Right cardiac atrium (tissue), 5 donors: ENCODE data around the gene CDKN1B. TPM values are rescaled to one million over a fixed set of nuclear protein-coding genes. Genes with fewer than 3 reads are reported as not detected.
A peak's percentile ranks its signal among the peaks of the same experiment; 100 is the strongest.
"Not testable (repeated sequence)": the region's sequence is repeated elsewhere in the genome, so short reads cannot be mapped to it uniquely, and the experiment has no call there.

Experiments used
- ATAC-seq, 2 donors: fragments of 200-7000 bp; cut with Tn5 transposase; one replicate each; pipeline versions ENCODE4 v1.8.0 to v1.9.1; 2020; ENCODE audit warnings: moderate library complexity in 2 of 2, mild to moderate bottlenecking in 1 of 2
- DNase-seq, 3 donors: peaks; one replicate each; pipeline ENCODE4 v3.0.0-alpha.2; 2020
- H3K27ac ChIP-seq: one replicate; pipeline ENCODE4 v1.5.1; 2013; ENCODE audit warnings: mild to moderate bottlenecking, low read length, control low read depth, moderate library complexity
- H3K27me3 ChIP-seq: one replicate; pipeline ENCODE4 v1.6.1; 2013; ENCODE audit not compliant: control insufficient read depth, insufficient read depth
- H3K4me1 ChIP-seq: one replicate; pipeline ENCODE4 v1.6.1; 2013; ENCODE audit warnings: low read length; ENCODE audit not compliant: control insufficient read depth, insufficient read depth
- H3K4me3 ChIP-seq: one replicate; pipeline ENCODE4 v1.5.1; 2013; ENCODE audit warnings: low read length, control low read depth
- H3K9me3 ChIP-seq: one replicate; pipeline ENCODE4 v1.6.1; 2013; ENCODE audit warnings: low read length; ENCODE audit not compliant: control insufficient read depth
- WGBS: extraction: QIAGEN DNeasy Blood & Tissue Kit; methylation state at CpG from one replicate; pipeline ENCODE4 v1.1.7; 2013; 5-methylcytosine and 5-hydroxymethylcytosine counted together
- intact Hi-C, 4 donors: fragments of 100-400 bp; cut with DNase I; formaldehyde crosslinking; loops; one replicate each; pipeline versions ENCODE4 v1.11.0 to v1.14.0; 2022 to 2023
- polyA plus RNA-seq: library from polyadenylated mRNA; stranded (reverse); fragments of 200-250 nt; gene quantifications from one replicate; pipeline ENCODE4 v1.2.3, GENCODE V29; 2013
- total RNA-seq, 4 donors: library from RNA; stranded (reverse); fragmentation: NEBNext Ultra II Directional; extraction: Animal tissue kit (Norgen Biotek cat#: 25700); gene quantifications; one replicate each; pipeline ENCODE4 v1.2.1, GENCODE V29; 2021
- donor health status: healthy with polysubstance abuse.
- donor health status: DM: no; HTN: yes; CAD: no.
- donor health status: DM: no; HTN: no; CAD: no.
- donor health status: DM: no; HTN: yes; CAD: no; lungs with severe emphysema.
- donor health status: DM: yes; HTN: yes; CAD: no.

The CDKN1B gene
- total and polyA plus RNA-seq, 5 donors, result 28.9 to 48.0 (median 45.6) TPM

DNA sequence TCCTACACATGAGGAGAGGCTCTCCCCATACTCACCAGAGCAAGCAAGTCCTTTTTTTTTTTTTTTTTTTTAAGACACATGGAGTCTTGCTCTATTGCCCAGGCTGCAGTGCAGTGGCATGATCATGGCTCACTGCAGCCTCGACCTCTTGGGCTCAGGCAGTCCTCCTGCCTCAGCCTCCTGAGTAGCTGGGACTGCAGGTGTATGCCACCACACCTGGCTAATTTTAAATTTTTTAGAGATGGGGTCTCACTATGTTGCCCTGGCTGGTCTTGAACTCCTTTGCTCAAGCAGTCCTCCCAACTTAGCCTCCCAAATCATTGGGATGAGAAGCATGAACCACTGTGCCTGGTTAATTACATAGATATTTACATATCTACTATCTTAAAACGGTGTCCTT, 21.0 kb downstream of the CDKN1B start:
- ATAC-seq, H3K27me3 ChIP-seq, intact Hi-C loops, H3K4me1 ChIP-seq, H3K27ac ChIP-seq, H3K9me3 ChIP-seq, H3K4me3 ChIP-seq, DNase-seq: not testable (repeated sequence)
- WGBS, result 84% methylated on average over 2 of the region's 2 CpGs

DNA sequence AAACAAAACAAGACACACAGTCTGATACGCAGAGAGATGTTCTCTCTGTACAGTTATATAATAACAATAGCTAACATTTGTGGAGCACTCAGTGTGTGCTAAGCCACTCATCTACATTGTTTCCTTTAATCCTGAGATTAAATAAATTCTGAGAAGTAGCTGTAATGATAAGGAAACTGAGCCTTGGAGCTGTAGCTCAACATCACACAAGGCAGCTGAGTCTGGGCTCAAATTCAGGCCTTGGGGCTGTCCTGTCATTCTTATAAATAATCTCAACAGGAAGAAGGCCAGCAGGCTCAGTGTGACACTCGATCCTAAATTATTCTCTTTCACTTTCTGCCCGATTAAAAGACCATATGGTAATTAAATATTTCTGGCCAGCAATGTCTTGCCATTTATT, 24.5 kb downstream of the CDKN1B start:
- ATAC-seq, result peak; percentile 53 to 56
- H3K4me1 ChIP-seq, result no peaks in the 10 kb centered on the region
- H3K9me3 ChIP-seq, result no peaks in the 10 kb centered on the region
- intact Hi-C loops, result no loop called here
- H3K4me3 ChIP-seq, result no peak overlapping the region
- H3K27ac ChIP-seq, result peak overlapping the region; percentile 62
- 13% methylated on average over 3 of the region's 3 CpGs for WGBS
- no peaks in the 10 kb centered on the region for H3K27me3 ChIP-seq
- no peak for DNase-seq

GRCh38 chr12:12744546-12745305, 27.6 kb downstream of the CDKN1B start:
- 81% methylated on average over 8 of the region's 8 CpGs for WGBS
- H3K27ac ChIP-seq, result no peak overlapping the region

GRCh38 chr12:12745576-12746211, 28.5 kb downstream of the CDKN1B start:
- H3K4me3 ChIP-seq, result no peak overlapping the region
- ATAC-seq (no peak), DNase-seq (no peak)
- H3K27me3 ChIP-seq, result no peaks in the 10 kb centered on the region
- WGBS, result 72% methylated on average over 7 of the region's 7 CpGs
- no peak overlapping the region for H3K27ac ChIP-seq
- H3K9me3 ChIP-seq, result no peaks in the 10 kb centered on the region
- peaks cover 1% of the 10 kb centered on the region for H3K4me1 ChIP-seq
- intact Hi-C loops, result no loop called here

More at GRCh38 chr12:12744546-12745305, 27.6 kb downstream of the CDKN1B start:
- ATAC-seq (no peak), DNase-seq (no peak)
- intact Hi-C loops, result no loop called here
- Histone ChIP-seq H3K27me3 (no peaks in the 10 kb centered on the region), H3K9me3 (no peaks in the 10 kb centered on the region), H3K4me3 (no peak overlapping the region), H3K4me1 (peaks cover 1% of the 10 kb centered on the region)

GRCh38 chr12:12747278-12747677, 30.1 kb downstream of the CDKN1B start:
- no peak for DNase-seq
- no peak for ATAC-seq
- H3K27me3 ChIP-seq, result no peaks in the 10 kb centered on the region
- 65% methylated on average over 3 of the region's 3 CpGs for WGBS
- no peaks in the 10 kb centered on the region for H3K9me3 ChIP-seq
- no peak overlapping the region for H3K4me3 ChIP-seq
- intact Hi-C loops, result no loop called here
- no peak overlapping the region for H3K27ac ChIP-seq
- H3K4me1 ChIP-seq, result peaks cover 1% of the 10 kb centered on the region

DNA sequence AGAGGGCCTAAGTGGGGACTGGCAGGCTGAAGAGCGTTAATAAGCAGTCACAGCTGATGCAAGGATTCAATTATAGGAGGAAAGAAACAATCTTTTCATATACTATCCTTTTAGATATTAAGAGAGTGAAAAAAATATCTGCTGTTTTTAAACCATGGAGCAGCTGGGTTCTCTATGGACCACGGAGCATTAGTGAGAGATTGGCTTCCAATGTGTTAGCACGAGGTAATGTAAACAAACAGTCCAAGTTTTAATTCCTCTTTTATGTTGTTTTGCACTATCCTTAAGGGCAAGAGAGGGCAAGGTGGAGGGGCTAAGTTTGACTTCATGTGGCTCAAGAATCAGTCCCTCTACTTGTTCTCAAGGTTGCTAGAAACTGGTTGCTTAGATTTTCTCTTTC, 30.9 kb downstream of the CDKN1B start:
- H3K4me1 ChIP-seq, result peaks cover 1% of the 10 kb centered on the region
- H3K27me3 ChIP-seq, result no peaks in the 10 kb centered on the region
- H3K9me3 ChIP-seq, result no peaks in the 10 kb centered on the region
- DNase-seq, result no peak
- ATAC-seq, result no peak
- WGBS, result 54% methylated on average over 3 of the region's 3 CpGs
- intact Hi-C loops, result no loop called here
- no peak overlapping the region for H3K27ac ChIP-seq
- no peak overlapping the region for H3K4me3 ChIP-seq

- intact Hi-C loops, result no loop called here
- DNase-seq (no peak), ATAC-seq (peak in 1 of 2 donors; percentile 23)
- Histone ChIP-seq H3K4me1 (peaks cover 1% of the 10 kb centered on the region), H3K9me3 (no peaks in the 10 kb centered on the region), H3K4me3 (peak overlapping the region; percentile 38), H3K27ac (no peak overlapping the region), H3K27me3 (no peaks in the 10 kb centered on the region)
- 82% methylated on average over 7 of the region's 7 CpGs for WGBS
Measured at GRCh38 chr12:12749433-12749832, 32.3 kb downstream of the CDKN1B start.

- 85% methylated on average over 5 of the region's 5 CpGs for WGBS
- intact Hi-C loops, result no loop called here
- Histone ChIP-seq H3K27ac (no peak overlapping the region), H3K9me3 (no peaks in the 10 kb centered on the region), H3K27me3 (no peaks in the 10 kb centered on the region), H3K4me1 (no peaks in the 10 kb centered on the region), H3K4me3 (no peak overlapping the region)
- DNase-seq, result no peak
- no peak for ATAC-seq
Measured at GRCh38 chr12:12755923-12756322, 38.8 kb downstream of the CDKN1B start.

- no peak overlapping the region for H3K27ac ChIP-seq
- WGBS, result 89% methylated on average over 2 of the region's 2 CpGs
- no peaks in the 10 kb centered on the region for H3K9me3 ChIP-seq
- ATAC-seq (no peak), DNase-seq (no peak)
- H3K27me3 ChIP-seq, result no peaks in the 10 kb centered on the region
- H3K4me1 ChIP-seq, result no peaks in the 10 kb centered on the region
- intact Hi-C loops, result no loop called here
- no peak overlapping the region for H3K4me3 ChIP-seq
Measured at GRCh38 chr12:12757121-12757520, 40.0 kb downstream of the CDKN1B start.

DNA sequence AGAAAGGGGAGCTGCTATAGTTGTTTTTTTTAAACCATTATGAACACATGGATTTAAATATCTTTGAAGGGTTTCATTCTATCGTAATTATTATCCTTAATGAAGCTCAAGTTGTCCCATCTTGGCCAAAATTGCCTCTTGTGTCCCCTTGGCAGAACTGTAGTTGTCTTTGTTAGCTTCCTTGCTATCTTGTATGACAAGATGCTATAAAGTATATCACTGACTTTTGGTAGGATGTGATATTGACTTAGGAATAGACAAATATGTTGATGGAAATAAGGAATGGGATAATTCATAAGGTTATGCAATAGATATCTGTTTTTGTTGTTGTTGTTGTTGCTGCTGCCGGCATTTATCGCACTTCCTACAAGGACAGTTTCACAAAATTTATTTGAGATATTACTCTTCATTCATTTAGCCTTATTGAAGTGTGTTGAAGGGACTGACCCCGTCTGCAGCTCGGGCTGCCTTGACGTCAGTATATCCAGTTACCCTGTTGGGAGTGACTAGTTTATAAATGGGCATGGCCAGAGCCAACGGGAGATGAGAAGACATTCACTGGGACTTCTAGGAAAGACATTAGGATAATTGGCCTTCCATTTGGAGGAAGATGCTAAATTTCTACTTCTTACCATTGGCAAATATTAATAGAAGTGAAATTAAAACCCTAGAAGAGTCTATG, 42.2 kb downstream of the CDKN1B start:
- intact Hi-C loops, result no loop called here

DNA sequence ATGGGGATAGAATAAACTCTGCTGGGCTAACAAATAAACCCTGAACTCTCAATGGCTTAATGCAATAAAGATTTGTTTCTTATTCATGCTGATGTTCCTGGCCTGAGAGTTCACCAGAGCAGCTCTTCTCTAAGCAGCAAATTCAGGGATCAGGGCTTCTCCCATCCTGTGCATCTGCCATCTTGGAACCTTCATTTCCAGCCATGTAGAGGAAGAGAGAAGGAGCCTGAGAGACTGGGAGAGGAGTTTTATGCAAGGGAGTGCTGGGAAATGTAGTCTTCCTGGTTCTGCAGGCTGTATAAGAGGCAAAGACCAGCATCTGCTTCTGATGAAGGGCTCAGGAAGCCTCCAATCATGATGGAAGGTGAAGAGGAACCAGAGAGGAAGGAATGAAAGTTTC, 47.7 kb downstream of the CDKN1B start:
- no peak overlapping the region for H3K4me3 ChIP-seq
- H3K27ac ChIP-seq, result no peak overlapping the region
- intact Hi-C loops, result no loop called here
- H3K27me3 ChIP-seq, result no peaks in the 10 kb centered on the region
- no peaks in the 10 kb centered on the region for H3K4me1 ChIP-seq
- DNase-seq, result no peak
- no peak for ATAC-seq
- H3K9me3 ChIP-seq, result no peaks in the 10 kb centered on the region

More for the DNA sequence above, 42.2 kb downstream of the CDKN1B start:
- H3K9me3 ChIP-seq, result no peaks in the 10 kb centered on the region
- WGBS, result 92% methylated on average over 7 of the region's 7 CpGs
- no peak overlapping the region for H3K27ac ChIP-seq
- H3K4me1 ChIP-seq, result no peaks in the 10 kb centered on the region
- no peaks in the 10 kb centered on the region for H3K27me3 ChIP-seq
- ATAC-seq, result no peak
- H3K4me3 ChIP-seq, result no peak overlapping the region
- DNase-seq, result no peak
